Esophagus muscularis mucosa (tissue), 3 donors: Measurements from ENCODE around the gene KRTAP4-11.
"Not testable (repeated sequence)": the region's sequence is repeated elsewhere in the genome, so short reads cannot be mapped to it uniquely, and the experiment has no call there.

Source experiments
- POLR2A ChIP-seq: fragments of 450-650 bp; IDR thresholded peaks from one replicate; pipeline ENCODE4 v1.6.1; 2017; ENCODE audit warnings: antibody characterized with exemption, moderate library complexity, mild to moderate bottlenecking, low read depth
- TF ChIP-seq, protein P1 (sequence below), 3 experiments: fragments of 200-600 bp in 2 of 3; fragments of 450-650 bp in 1 of 3; sonication (generic) in 2 of 3; IDR thresholded peaks; one replicate each; pipeline ENCODE4 v1.5.1; 2017 to 2019; ENCODE audit warnings: antibody characterized with exemption in 3 of 3, mild to moderate bottlenecking in 2 of 3, moderate library complexity in 1 of 3

DNA sequence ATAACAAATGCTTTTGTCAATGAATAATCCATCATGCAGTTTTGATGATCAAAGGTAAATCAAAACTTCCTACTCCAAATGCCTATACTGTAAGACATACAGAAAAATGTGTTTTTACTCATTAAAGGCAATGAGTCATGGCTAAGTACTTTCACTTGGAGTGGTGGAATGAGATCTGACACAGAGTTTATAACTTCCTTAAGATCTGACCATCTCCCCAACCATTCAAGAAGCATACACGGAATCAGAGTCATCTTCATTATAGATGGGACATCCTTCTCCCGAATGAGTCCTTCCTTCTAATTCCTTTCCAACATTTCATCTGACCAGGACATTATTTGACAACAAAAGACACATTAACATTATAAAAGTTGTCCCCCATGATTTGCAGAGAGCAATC lies 34.7 kb downstream of the KRTAP4-11 start:
- TF ChIP-seq POLR2A = not testable (repeated sequence)
- TF ChIP-seq, protein P1, sequence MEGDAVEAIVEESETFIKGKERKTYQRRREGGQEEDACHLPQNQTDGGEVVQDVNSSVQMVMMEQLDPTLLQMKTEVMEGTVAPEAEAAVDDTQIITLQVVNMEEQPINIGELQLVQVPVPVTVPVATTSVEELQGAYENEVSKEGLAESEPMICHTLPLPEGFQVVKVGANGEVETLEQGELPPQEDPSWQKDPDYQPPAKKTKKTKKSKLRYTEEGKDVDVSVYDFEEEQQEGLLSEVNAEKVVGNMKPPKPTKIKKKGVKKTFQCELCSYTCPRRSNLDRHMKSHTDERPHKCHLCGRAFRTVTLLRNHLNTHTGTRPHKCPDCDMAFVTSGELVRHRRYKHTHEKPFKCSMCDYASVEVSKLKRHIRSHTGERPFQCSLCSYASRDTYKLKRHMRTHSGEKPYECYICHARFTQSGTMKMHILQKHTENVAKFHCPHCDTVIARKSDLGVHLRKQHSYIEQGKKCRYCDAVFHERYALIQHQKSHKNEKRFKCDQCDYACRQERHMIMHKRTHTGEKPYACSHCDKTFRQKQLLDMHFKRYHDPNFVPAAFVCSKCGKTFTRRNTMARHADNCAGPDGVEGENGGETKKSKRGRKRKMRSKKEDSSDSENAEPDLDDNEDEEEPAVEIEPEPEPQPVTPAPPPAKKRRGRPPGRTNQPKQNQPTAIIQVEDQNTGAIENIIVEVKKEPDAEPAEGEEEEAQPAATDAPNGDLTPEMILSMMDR (IDR thresholded peaks at IDR 0.05) = not testable (repeated sequence)
